Measurements from ENCODE around the gene OMG. TPM values are rescaled to one million over a fixed set of nuclear protein-coding genes. Genes with fewer than 3 reads are reported as not detected.
A peak's percentile ranks its signal among the peaks of the same experiment; 100 is the strongest.
"Not testable (repeated sequence)": the region's sequence is repeated elsewhere in the genome, so short reads cannot be mapped to it uniquely, and the experiment has no call there.

The OMG gene
- total RNA-seq, 4 donors from 2014 or later = 0.76 TPM; not detected in 3

DNA sequence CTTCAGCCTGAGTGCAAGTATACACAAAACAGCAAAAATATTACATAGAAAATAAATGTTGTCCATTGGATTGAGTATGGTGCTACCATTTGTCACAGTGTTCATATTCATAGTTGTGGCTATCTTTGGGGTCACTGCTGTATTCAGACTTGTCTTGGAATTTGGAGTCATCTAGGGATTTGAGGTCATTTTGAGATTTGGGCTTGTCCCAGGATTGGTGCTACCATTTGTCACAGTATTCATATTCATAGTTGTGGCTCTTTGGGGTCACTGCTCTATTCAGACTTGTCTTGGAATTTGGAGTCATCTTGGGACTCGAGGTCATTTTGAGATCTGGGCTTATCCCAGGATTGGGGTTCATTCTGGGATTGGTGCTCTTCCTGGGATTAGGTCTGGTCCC lies 24.8 kb downstream of the OMG start:
- Histone ChIP-seq H3K27ac (no peak overlapping the region), H3K36me3 (peaks cover 0 to 36% (median 0%) of the 10 kb centered on the region in 3 donors), H3K4me1 (peaks cover 5 to 24% (median 21%) of the 10 kb centered on the region in 3 donors), H3K9me3 (no peaks in the 10 kb centered on the region), H3K4me3 (no peak overlapping the region), H3K27me3 (no peaks in the 10 kb centered on the region)
- DNase-seq = no peak
- no peak for TF ChIP-seq POLR2A (IDR thresholded peaks at IDR 0.05)
- TF ChIP-seq, protein P1, sequence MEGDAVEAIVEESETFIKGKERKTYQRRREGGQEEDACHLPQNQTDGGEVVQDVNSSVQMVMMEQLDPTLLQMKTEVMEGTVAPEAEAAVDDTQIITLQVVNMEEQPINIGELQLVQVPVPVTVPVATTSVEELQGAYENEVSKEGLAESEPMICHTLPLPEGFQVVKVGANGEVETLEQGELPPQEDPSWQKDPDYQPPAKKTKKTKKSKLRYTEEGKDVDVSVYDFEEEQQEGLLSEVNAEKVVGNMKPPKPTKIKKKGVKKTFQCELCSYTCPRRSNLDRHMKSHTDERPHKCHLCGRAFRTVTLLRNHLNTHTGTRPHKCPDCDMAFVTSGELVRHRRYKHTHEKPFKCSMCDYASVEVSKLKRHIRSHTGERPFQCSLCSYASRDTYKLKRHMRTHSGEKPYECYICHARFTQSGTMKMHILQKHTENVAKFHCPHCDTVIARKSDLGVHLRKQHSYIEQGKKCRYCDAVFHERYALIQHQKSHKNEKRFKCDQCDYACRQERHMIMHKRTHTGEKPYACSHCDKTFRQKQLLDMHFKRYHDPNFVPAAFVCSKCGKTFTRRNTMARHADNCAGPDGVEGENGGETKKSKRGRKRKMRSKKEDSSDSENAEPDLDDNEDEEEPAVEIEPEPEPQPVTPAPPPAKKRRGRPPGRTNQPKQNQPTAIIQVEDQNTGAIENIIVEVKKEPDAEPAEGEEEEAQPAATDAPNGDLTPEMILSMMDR (IDR thresholded peaks at IDR 0.05) = no peak
- 75 to 100% methylated on average over 1 of the region's 1 CpG for WGBS, 2 donors
- intact Hi-C loops (cut with DNase I) = no loop called here

DNA sequence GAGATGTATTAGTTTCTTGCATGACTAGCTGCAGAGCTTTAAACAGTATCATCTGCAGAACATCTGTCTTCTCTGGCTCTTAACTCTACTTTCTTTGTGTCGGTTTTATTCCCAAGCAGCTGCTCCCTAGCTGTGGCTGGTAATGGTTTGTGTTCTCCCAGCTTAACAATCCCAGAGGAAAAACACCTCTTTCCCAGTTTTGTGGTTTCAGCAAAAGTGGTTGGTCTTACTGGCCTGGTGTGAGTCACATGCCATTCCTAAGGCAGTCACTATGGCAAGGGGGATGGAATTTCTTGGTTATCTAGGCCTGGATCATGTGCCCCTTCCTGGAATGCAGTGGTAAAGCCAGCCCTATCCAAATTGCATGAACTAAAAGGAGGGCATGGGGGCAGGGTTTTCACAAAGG lies 27.5 kb downstream of the OMG start:
- no peaks in the 10 kb centered on the region for H3K27me3 ChIP-seq
- H3K36me3 ChIP-seq = peaks cover 0 to 54% (median 0%) of the 10 kb centered on the region in 3 donors
- no peak overlapping the region for H3K4me3 ChIP-seq
- intact Hi-C loops (cut with DNase I) = no loop called here
- WGBS, 2 donors = 56 to 58% methylated on average over 1 of the region's 1 CpG
- no peak for DNase-seq
- H3K4me1 ChIP-seq = peaks cover 3 to 18% (median 17%) of the 10 kb centered on the region in 3 donors
- TF ChIP-seq, protein P1 (IDR thresholded peaks at IDR 0.05) = no peak
- TF ChIP-seq POLR2A (IDR thresholded peaks at IDR 0.05) = no peak
- H3K27ac ChIP-seq = peak overlapping the region in 2 of 4 donors; percentile 54 to 72
- H3K9me3 ChIP-seq = no peaks in the 10 kb centered on the region

DNA sequence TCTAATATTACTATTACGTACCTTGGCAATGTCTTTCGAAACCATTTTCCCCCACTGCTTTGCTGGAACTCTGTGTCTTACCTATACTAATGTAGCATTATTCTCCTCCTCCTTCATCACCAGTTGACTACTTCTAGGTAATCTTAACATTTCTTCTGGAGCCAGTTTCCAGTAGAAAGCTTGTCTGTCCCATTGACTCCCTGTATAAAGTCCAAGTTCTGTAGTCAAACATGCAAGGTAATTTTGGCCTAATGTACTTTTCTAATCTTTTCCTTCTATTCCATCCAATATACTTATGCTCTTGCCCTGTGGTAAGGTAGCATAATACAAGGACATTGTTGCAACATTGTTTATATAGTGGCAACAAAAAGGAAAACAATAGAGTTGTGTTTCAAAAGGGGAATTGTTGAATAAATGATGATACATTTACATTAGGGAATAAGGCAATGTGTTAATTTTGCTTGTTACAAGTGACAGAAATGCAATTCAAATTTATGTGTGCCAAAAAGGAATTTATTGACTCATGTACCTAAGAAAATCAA lies 27.9 kb downstream of the OMG start:
- H3K27me3 ChIP-seq = no peaks in the 10 kb centered on the region

DNA sequence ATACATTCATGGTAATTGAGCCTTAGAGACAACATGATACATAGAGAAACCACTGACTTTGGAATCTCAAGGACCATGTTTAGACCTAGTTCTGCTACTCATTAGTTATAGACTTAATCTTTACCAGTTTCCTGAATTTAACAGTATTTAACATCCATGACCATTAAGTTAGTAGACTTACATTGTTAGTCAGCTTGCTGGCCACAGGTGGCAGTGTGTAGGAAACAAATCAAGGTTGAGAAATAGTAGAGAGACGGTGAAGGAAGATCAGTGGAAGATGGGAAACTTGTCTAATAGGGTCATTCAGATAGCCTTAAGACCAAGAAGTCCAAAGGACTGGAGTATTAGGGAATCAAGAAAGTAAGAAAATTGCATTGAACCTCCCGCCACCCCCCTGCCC lies 31.0 kb downstream of the OMG start:
- intact Hi-C loops (cut with DNase I) = no loop called here
- Histone ChIP-seq H3K27ac (no peak overlapping the region), H3K36me3 (peaks cover 0 to 63% (median 0%) of the 10 kb centered on the region in 3 donors), H3K4me1 (peaks cover 0 to 6% (median 0%) of the 10 kb centered on the region in 3 donors), H3K27me3 (no peaks in the 10 kb centered on the region), H3K9me3 (no peaks in the 10 kb centered on the region), H3K4me3 (no peak overlapping the region)
- DNase-seq = no peak
- 84 to 89% methylated on average over 2 of the region's 2 CpGs for WGBS, 2 donors
- TF ChIP-seq, protein P1 (IDR thresholded peaks at IDR 0.05) = peak in 1 of 6 experiments; percentile 11
- no peak for TF ChIP-seq POLR2A (IDR thresholded peaks at IDR 0.05)

More for the DNA sequence above, 27.9 kb downstream of the OMG start:
- H3K36me3 ChIP-seq = peaks cover 0 to 54% (median 0%) of the 10 kb centered on the region in 3 donors
- H3K4me1 ChIP-seq = peaks cover 0 to 13% (median 12%) of the 10 kb centered on the region in 3 donors
- intact Hi-C loops (cut with DNase I) = no loop called here
- H3K27ac ChIP-seq = peak overlapping the region in 1 of 4 donors; percentile 54
- 92 to 96% methylated on average over 2 of the region's 2 CpGs for WGBS, 2 donors
- H3K9me3 ChIP-seq = no peaks in the 10 kb centered on the region
- DNase-seq = no peak
- TF ChIP-seq, protein P1 (IDR thresholded peaks at IDR 0.05) = no peak
- no peak for TF ChIP-seq POLR2A (IDR thresholded peaks at IDR 0.05)
- no peak overlapping the region for H3K4me3 ChIP-seq

DNA sequence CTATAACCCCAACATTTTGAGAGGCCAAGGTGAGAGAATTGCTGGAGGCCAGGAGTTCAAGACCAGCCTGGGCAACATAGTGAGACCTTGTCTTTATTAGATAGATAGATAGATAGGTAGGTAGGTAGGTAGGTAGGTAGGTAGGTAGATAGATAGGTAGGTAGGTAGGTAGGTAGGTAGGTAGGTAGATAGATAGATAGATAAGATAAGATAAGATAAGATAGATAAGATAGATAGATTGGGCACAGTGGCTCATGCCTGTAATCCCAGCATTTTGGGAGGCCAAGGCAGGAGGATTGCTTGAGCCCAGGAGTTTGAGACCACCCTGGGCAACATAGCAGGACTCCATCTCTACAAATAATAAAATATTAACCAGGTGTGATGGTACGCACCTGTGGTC lies 34.1 kb downstream of the OMG start:
- intact Hi-C loops (cut with DNase I); DNase-seq; H3K4me1 ChIP-seq; H3K9me3 ChIP-seq; H3K27me3 ChIP-seq; H3K27ac ChIP-seq; H3K4me3 ChIP-seq: not testable (repeated sequence)
- H3K36me3 ChIP-seq = peaks cover 0 to 67% (median 0%) of the 10 kb centered on the region in 3 donors
- WGBS, 2 donors = 100% methylated on average over 1 of the region's 1 CpG

All from esophagus squamous epithelium (tissue), 5 donors.